HFFc6 (cell line): ENCODE data around the gene NRDC. TPM values are rescaled to one million over a fixed set of nuclear protein-coding genes. Genes with fewer than 3 reads are reported as not detected.

ENCODE experiments used
- DNase-seq: peaks from one replicate; pipeline ENCODE4 v3.0.0-alpha.2; 2018
- H3K27ac Mint-ChIP-seq: 2 replicates; pipeline ENCODE4 v1.8.0; 2020; ENCODE audit warnings: mild to moderate bottlenecking, mixed read lengths
- H3K27me3 Mint-ChIP-seq: 2 replicates; pipeline ENCODE4 v1.8.0; 2021; ENCODE audit warnings: mild to moderate bottlenecking, moderate library complexity, mixed read lengths; ENCODE audit not compliant: insufficient read depth
- H3K36me3 Mint-ChIP-seq: 2 replicates; pipeline ENCODE4 v1.8.0; 2021; ENCODE audit warnings: low read depth, mixed read lengths
- H3K4me1 Mint-ChIP-seq: 2 replicates; pipeline ENCODE4 v1.8.0; 2020; ENCODE audit warnings: low read depth, mixed read lengths
- H3K4me3 Mint-ChIP-seq: 2 replicates; pipeline ENCODE4 v1.8.0; 2020; ENCODE audit warnings: mild to moderate bottlenecking, moderate library complexity, mixed read lengths
- H3K9me3 Mint-ChIP-seq: 2 replicates; pipeline ENCODE4 v1.8.0; 2020; ENCODE audit warnings: mild to moderate bottlenecking, mixed read lengths
- CTCF ChIP-seq: fragments of 200-600 bp; sonication (generic); IDR thresholded peaks from 2 replicates; pipeline ENCODE4 v1.5.0; 2021; ENCODE audit warnings: antibody characterized with exemption, mild to moderate bottlenecking
- total RNA-seq, 6 experiments: library from RNA; stranded (reverse); fragmentation: NEBNext Ultra II Directional; extraction: Animal tissue kit (Norgen Biotek cat#: 25700); gene quantifications; 2 replicates in 1 of 6; 3 replicates in 5 of 6; pipeline ENCODE4 v1.2.3, GENCODE V29; 2021

NRDC gene
- total RNA-seq, 6 experiments from 2014 or later, result 186 to 207 (median 193) TPM

GRCh38 chr1:51912881-51913280 lies 34.4 kb upstream of the NRDC start:
- Mint-ChIP-seq H3K9me3 (no peaks in the 10 kb centered on the region), H3K27me3 (peaks cover 3% of the 10 kb centered on the region), H3K36me3 (peaks cover 39% of the 10 kb centered on the region), H3K4me3 (no peak overlapping the region), H3K4me1 (peaks cover 66% of the 10 kb centered on the region), H3K27ac (no peak overlapping the region)
- DNase-seq, result no peak
- TF ChIP-seq CTCF, result no peak

GRCh38 chr1:51910221-51911000 lies 31.9 kb upstream of the NRDC start:
- Mint-ChIP-seq H3K4me3 (no peak overlapping the region), H3K27ac (peak overlapping the region; percentile 13), H3K4me1 (peaks cover 68% of the 10 kb centered on the region), H3K36me3 (peaks cover 42% of the 10 kb centered on the region), H3K27me3 (peaks cover 10% of the 10 kb centered on the region), H3K9me3 (peaks cover 16% of the 10 kb centered on the region)
- no peak for TF ChIP-seq CTCF
- DNase-seq, result no peak

- peaks cover 10% of the 10 kb centered on the region for H3K27me3 Mint-ChIP-seq
- H3K4me3 Mint-ChIP-seq, result no peak overlapping the region
- H3K9me3 Mint-ChIP-seq, result peaks cover 16% of the 10 kb centered on the region
These were observed 30.0 kb upstream of the NRDC start for GRCh38 chr1:51908499-51908898.

GRCh38 chr1:51907079-51907702 lies 28.7 kb upstream of the NRDC start:
- H3K4me1 Mint-ChIP-seq, result peaks cover 79% of the 10 kb centered on the region
- H3K4me3 Mint-ChIP-seq, result peak overlapping the region; percentile 10; the same call in 1 of the 2 replicates
- peaks cover 16% of the 10 kb centered on the region for H3K9me3 Mint-ChIP-seq
- peaks cover 10% of the 10 kb centered on the region for H3K27me3 Mint-ChIP-seq
- peak overlapping the region; percentile 94 for H3K27ac Mint-ChIP-seq
- DNase-seq, result no peak
- peaks cover 15% of the 10 kb centered on the region for H3K36me3 Mint-ChIP-seq
- no peak for TF ChIP-seq CTCF

More at GRCh38 chr1:51908499-51908898, 30.0 kb upstream of the NRDC start:
- peaks cover 72% of the 10 kb centered on the region for H3K4me1 Mint-ChIP-seq
- no peak for TF ChIP-seq CTCF
- peaks cover 23% of the 10 kb centered on the region for H3K36me3 Mint-ChIP-seq
- H3K27ac Mint-ChIP-seq, result peak overlapping the region; percentile 94
- no peak for DNase-seq

GRCh38 chr1:51906306-51907078 lies 28.0 kb upstream of the NRDC start:
- peak overlapping the region; percentile 94 for H3K27ac Mint-ChIP-seq

More at GRCh38 chr1:51906306-51907078, 28.0 kb upstream of the NRDC start:
- peak overlapping the region; percentile 27; the same call in 1 of the 2 replicates for H3K4me3 Mint-ChIP-seq
- H3K27me3 Mint-ChIP-seq, result peaks cover 10% of the 10 kb centered on the region
- no peak for TF ChIP-seq CTCF
- H3K9me3 Mint-ChIP-seq, result peaks cover 16% of the 10 kb centered on the region
- peaks cover 13% of the 10 kb centered on the region for H3K36me3 Mint-ChIP-seq
- DNase-seq, result peak; percentile 59
- H3K4me1 Mint-ChIP-seq, result peaks cover 84% of the 10 kb centered on the region
